A673 (cell line): Measurements from ENCODE around the gene EXOC4. TPM values are rescaled to one million over a fixed set of nuclear protein-coding genes. Genes with fewer than 3 reads are reported as not detected.

Experiments
- BruUV-seq: library from RNA; stranded (reverse); fragments of 400-500 nt; replicated peaks from 2 replicates; lab custom pipeline; 2021; lab: Mats Ljungman, UMichigan
- CTCF ChIA-PET: fragments of 300-600 bp; sonication (Branson Sonifier 250); formaldehyde crosslinking; loops from one replicate; lab custom pipeline; 2022; ENCODE audit warnings: antibody characterized with exemption; lab: Charles Lee
- POLR2A ChIA-PET: fragments of 300-600 bp; sonication (Branson Sonifier 250); formaldehyde crosslinking; loops from one replicate; lab custom pipeline; 2022; ENCODE audit warnings: antibody characterized with exemption; ENCODE audit not compliant: low non-redundant PET; lab: Charles Lee
- DNase-seq: peaks from one replicate; pipeline ENCODE4 v3.0.0-alpha.2; 2015; ENCODE audit warnings: low spot score
- H3K27ac ChIP-seq: fragments of 200-600 bp; sonication (generic); 2 replicates; pipeline ENCODE4 v1.5.1; 2016; ENCODE audit warnings: mixed run types, low read depth, mild to moderate bottlenecking, mixed read lengths, antibody characterized with exemption, low read length; ENCODE audit not compliant: poor library complexity, severe bottlenecking
- H3K27me3 ChIP-seq: fragments of 200-600 bp; sonication (generic); replicated peaks from 2 replicates; pipeline ENCODE4 v1.6.1; 2017; ENCODE audit warnings: mixed run types, low read depth, mild to moderate bottlenecking, mixed read lengths, antibody characterized with exemption, low read length; ENCODE audit not compliant: insufficient read depth, poor library complexity
- H3K36me3 ChIP-seq: fragments of 200-600 bp; sonication (generic); 2 replicates; pipeline ENCODE4 v1.6.1; 2016; ENCODE audit warnings: mixed run types, mild to moderate bottlenecking, mixed read lengths, antibody characterized with exemption, low read length; ENCODE audit not compliant: insufficient read depth, poor library complexity, severe bottlenecking
- H3K4me1 ChIP-seq: fragments of 200-600 bp; sonication (generic); 2 replicates; pipeline ENCODE4 v1.6.1; 2017; ENCODE audit warnings: mixed run types, mild to moderate bottlenecking, mixed read lengths, antibody characterized with exemption, low read length; ENCODE audit not compliant: insufficient read depth, poor library complexity, severe bottlenecking
- H3K4me3 ChIP-seq: fragments of 200-600 bp; sonication (generic); 2 replicates; pipeline ENCODE4 v1.5.1; 2016; ENCODE audit warnings: low read depth, mixed run types, mild to moderate bottlenecking, mixed read lengths, low read length; ENCODE audit not compliant: poor library complexity, severe bottlenecking
- H3K9me3 ChIP-seq: fragments of 200-600 bp; sonication (generic); 2 replicates; pipeline ENCODE4 v1.6.1; 2016; ENCODE audit warnings: mixed run types, low read depth, mild to moderate bottlenecking, mixed read lengths, antibody characterized with exemption, low read length; ENCODE audit not compliant: poor library complexity, severe bottlenecking
- CTCF ChIP-seq: fragments of 300-800, 200-600 bp; sonication (generic); conservative IDR thresholded peaks from 2 replicates; pipeline ENCODE4 v1.5.1; 2017; ENCODE audit warnings: low read depth, mild to moderate bottlenecking, antibody characterized with exemption, low read length, moderate library complexity, mixed read lengths
- EZH2 ChIP-seq: fragments of 200-600 bp; sonication (generic); IDR thresholded peaks from 2 replicates; pipeline ENCODE4 v1.6.1; 2017; ENCODE audit warnings: borderline replicate concordance, low read depth, mild to moderate bottlenecking, mixed read lengths, antibody characterized with exemption, low read length; ENCODE audit not compliant: poor library complexity, severe bottlenecking
- intact Hi-C: fragments of 100-400 bp; cut with micrococcal nuclease; formaldehyde crosslinking; loops from one replicate; pipeline ENCODE4 v1.10.0; 2022; ENCODE audit not compliant: unreplicated experiment
- total RNA-seq: library from RNA; stranded (reverse); gene quantifications from 2 replicates; pipeline ENCODE4 v1.2.3, GENCODE V29; 2021

EXOC4 gene
- total RNA-seq, 1 experiment from 2014 or later: 66.1 TPM

- H3K4me3 ChIP-seq: no peak overlapping the region
- DNase-seq: no peak
- TF ChIP-seq EZH2 (no peak), CTCF (no peak)
- no peaks in the 10 kb centered on the region for H3K27me3 ChIP-seq
- no peaks in the 10 kb centered on the region for H3K4me1 ChIP-seq
- H3K36me3 ChIP-seq: no peaks in the 10 kb centered on the region
- H3K9me3 ChIP-seq: no peaks in the 10 kb centered on the region
- H3K27ac ChIP-seq: no peak overlapping the region
- POLR2A ChIA-PET: no interaction called here
- CTCF ChIA-PET: no interaction called here
- BruUV-seq: no TSS peak
- intact Hi-C loops: no loop called here
Observed at GRCh38 chr7:133940368-133940767, 687.5 kb downstream of the EXOC4 start.

- no TSS peak for BruUV-seq
- no peaks in the 10 kb centered on the region for H3K4me1 ChIP-seq
- H3K9me3 ChIP-seq: no peaks in the 10 kb centered on the region
- no peaks in the 10 kb centered on the region for H3K27me3 ChIP-seq
- intact Hi-C loops: no loop called here
- DNase-seq: no peak
- no peak for TF ChIP-seq EZH2
- TF ChIP-seq CTCF: no peak
- POLR2A ChIA-PET: no interaction called here
- no peak overlapping the region for H3K27ac ChIP-seq
- no peak overlapping the region for H3K4me3 ChIP-seq
- CTCF ChIA-PET: no interaction called here
- no peaks in the 10 kb centered on the region for H3K36me3 ChIP-seq
Observed at GRCh38 chr7:133941496-133941895, 688.6 kb downstream of the EXOC4 start.

- no peak for DNase-seq
- H3K27me3 ChIP-seq: no peaks in the 10 kb centered on the region
- CTCF ChIA-PET: no interaction called here
- no peak overlapping the region for H3K27ac ChIP-seq
- no TSS peak for BruUV-seq
- no peaks in the 10 kb centered on the region for H3K9me3 ChIP-seq
- no peak for TF ChIP-seq CTCF
- no peak for TF ChIP-seq EZH2
- no peaks in the 10 kb centered on the region for H3K36me3 ChIP-seq
- POLR2A ChIA-PET: no interaction called here
- H3K4me3 ChIP-seq: no peak overlapping the region
- intact Hi-C loops: no loop called here
- no peaks in the 10 kb centered on the region for H3K4me1 ChIP-seq
Observed at GRCh38 chr7:133945497-133945896, 692.6 kb downstream of the EXOC4 start.
